ENCODE results near the gene EIF2A. TPM values are rescaled to one million over a fixed set of nuclear protein-coding genes. Genes with fewer than 3 reads are reported as not detected.

EIF2A gene
- total and polyA plus RNA-seq, 9 of the 15 experiments (the other 6 are each of a cell fraction or from before 2014, with no cell fraction given): 106 to 192 (median 168) TPM

DNA sequence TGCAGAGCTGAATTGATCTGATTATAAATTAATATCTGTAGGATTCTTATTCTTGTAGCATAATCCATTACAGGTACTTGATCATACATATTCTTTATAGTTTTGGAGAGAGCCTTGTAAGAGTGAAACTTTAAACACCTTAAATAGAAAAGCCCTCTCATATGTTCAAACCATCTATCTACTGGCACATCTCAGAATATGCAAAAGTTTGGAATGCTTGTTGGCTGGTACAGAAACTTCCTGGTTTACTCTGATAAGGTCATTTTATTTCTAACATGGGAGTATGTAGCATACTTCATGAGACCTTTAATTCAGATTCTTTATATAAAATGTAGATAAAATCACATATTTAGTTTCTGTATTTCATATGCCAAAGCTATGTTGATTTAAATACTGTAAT is 34.6 kb downstream of the EIF2A start:
- intact Hi-C loops (cut with micrococcal nuclease): no loop called here

GRCh38 chr3:150582620-150583019 is 36.0 kb downstream of the EIF2A start:
- in situ Hi-C loops (cut with MboI): no loop called here
- POLR2A ChIA-PET: no interaction called here
- no peaks in the 10 kb centered on the region for H3K27me3 ChIP-seq (ENCODE audit: control insufficient read depth in 2 of 2, insufficient read depth in 2 of 2, low read length in 2 of 2)
- H3K79me2 ChIP-seq (ENCODE audit: control insufficient read depth, insufficient read depth, low read length): peaks cover 34% of the 10 kb centered on the region
- intact Hi-C loops (cut with micrococcal nuclease): no loop called here
- H3K4me3 ChIP-seq: no peak overlapping the region
- H3K9ac ChIP-seq (ENCODE audit: insufficient read depth in 1 of 2, low read depth in 2 of 2, low read length in 2 of 2): no peak overlapping the region
- no peak for TF ChIP-seq POLR2AphosphoS5 (IDR thresholded peaks at IDR 0.05; ENCODE audit: control insufficient read depth, insufficient read depth, low read depth, low read length)
- no peak for TF ChIP-seq PURB (CRISPR knock-in tag; IDR thresholded peaks at IDR 0.05; ENCODE audit: low read depth)
- no peak for TF ChIP-seq NR4A1 (CRISPR knock-in tag; IDR thresholded peaks at IDR 0.05)
- no peak for TF ChIP-seq NR4A1 (tag; IDR thresholded peaks at IDR 0.05)
- no peak for TF ChIP-seq MEF2A (IDR thresholded peaks at IDR 0.05; ENCODE audit: control insufficient read depth, low read depth, low read length)
- no peaks in the 10 kb centered on the region for H3K9me1 ChIP-seq (ENCODE audit: control insufficient read depth, insufficient read depth, low read length)
- no peak overlapping the region for H3K4me2 ChIP-seq (ENCODE audit: insufficient read depth, low read length)
- H3K36me3 ChIP-seq (ENCODE audit: control insufficient read depth, insufficient read depth, low read length): peaks cover 80% of the 10 kb centered on the region
- no peak overlapping the region for H3K27ac ChIP-seq (ENCODE audit: extremely low read depth, low read depth, low read length)
- H3K4me1 ChIP-seq (replicated peaks in 1 of 2; ENCODE audit: control insufficient read depth in 2 of 2, insufficient read depth in 2 of 2, low read length in 2 of 2): no peaks in the 10 kb centered on the region
- FAIRE-seq (no peak), ATAC-seq (no peak), DNase-seq (ENCODE audit: extremely low read depth in 1 of 4, low spot score in 3 of 4) (no peak)
- no peaks in the 10 kb centered on the region for H4K20me1 ChIP-seq (replicated peaks; ENCODE audit: control insufficient read depth, insufficient read depth, low read length)
- CTCF ChIA-PET (ENCODE audit: low intra/inter-chr PET ratio): no interaction called here
- H2AFZ ChIP-seq (ENCODE audit: low read depth, low read length): no peak overlapping the region
- no peaks in the 10 kb centered on the region for H3K9me3 ChIP-seq (replicated peaks; ENCODE audit: control insufficient read depth, insufficient read depth, low read depth, low read length)
- WGBS (ENCODE audit: insufficient coverage, low coverage, missing lambda C conversion rate): 88% methylated on average over 2 of the region's 2 CpGs
- no TSS peak for BruUV-seq (replicated peaks)

More for the DNA sequence above, 34.6 kb downstream of the EIF2A start:
- FAIRE-seq (no peak), ATAC-seq (no peak), DNase-seq (ENCODE audit: extremely low read depth in 1 of 4, low spot score in 3 of 4) (no peak)
- ChIA-PET POLR2A (no interaction called here), CTCF (ENCODE audit: low intra/inter-chr PET ratio) (no interaction called here)
- no peak overlapping the region for H3K27ac ChIP-seq (ENCODE audit: extremely low read depth, low read depth, low read length)
- peaks cover 90% of the 10 kb centered on the region for H3K36me3 ChIP-seq (ENCODE audit: control insufficient read depth, insufficient read depth, low read length)
- no peaks in the 10 kb centered on the region for H4K20me1 ChIP-seq (replicated peaks; ENCODE audit: control insufficient read depth, insufficient read depth, low read length)
- no peak for TF ChIP-seq BRD9 (IDR thresholded peaks at IDR 0.05; ENCODE audit: low read depth, partially characterized antibody)
- no peak for TF ChIP-seq FUS (optimal IDR thresholded peaks at IDR 0.05; ENCODE audit: low read depth, low read length)
- TF ChIP-seq, protein P1, sequence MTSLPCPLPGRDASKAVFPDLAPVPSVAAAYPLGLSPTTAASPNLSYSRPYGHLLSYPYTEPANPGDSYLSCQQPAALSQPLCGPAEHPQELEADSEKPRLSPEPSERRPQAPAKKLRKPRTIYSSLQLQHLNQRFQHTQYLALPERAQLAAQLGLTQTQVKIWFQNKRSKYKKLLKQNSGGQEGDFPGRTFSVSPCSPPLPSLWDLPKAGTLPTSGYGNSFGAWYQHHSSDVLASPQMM (CRISPR knock-in tag; IDR thresholded peaks at IDR 0.05): no peak
- TF ChIP-seq ZNF780A (CRISPR knock-in tag; IDR thresholded peaks at IDR 0.05): no peak
- no peak for TF ChIP-seq TGIF2 (CRISPR knock-in tag; IDR thresholded peaks at IDR 0.05)
- H3K4me2 ChIP-seq (ENCODE audit: insufficient read depth, low read length): no peak overlapping the region
- H3K9me1 ChIP-seq (ENCODE audit: control insufficient read depth, insufficient read depth, low read length): no peaks in the 10 kb centered on the region
- no peaks in the 10 kb centered on the region for H3K4me1 ChIP-seq (replicated peaks in 1 of 2; ENCODE audit: control insufficient read depth in 2 of 2, insufficient read depth in 2 of 2, low read length in 2 of 2)
- H2AFZ ChIP-seq (ENCODE audit: low read depth, low read length): no peak overlapping the region
- no peaks in the 10 kb centered on the region for H3K27me3 ChIP-seq (ENCODE audit: control insufficient read depth in 2 of 2, insufficient read depth in 2 of 2, low read length in 2 of 2)
- H3K79me2 ChIP-seq (ENCODE audit: control insufficient read depth, insufficient read depth, low read length): peaks cover 35% of the 10 kb centered on the region
- no peak overlapping the region for H3K4me3 ChIP-seq
- no peaks in the 10 kb centered on the region for H3K9me3 ChIP-seq (replicated peaks; ENCODE audit: control insufficient read depth, insufficient read depth, low read depth, low read length)
- in situ Hi-C loops (cut with MboI): no loop called here
- H3K9ac ChIP-seq (ENCODE audit: insufficient read depth in 1 of 2, low read depth in 2 of 2, low read length in 2 of 2): no peak overlapping the region
- BruUV-seq (replicated peaks): no TSS peak
